GM12801 (cell line): ENCODE measurements around the gene BTAF1.

ENCODE experiments used
- CTCF ChIP-seq: IDR thresholded peaks from one replicate; pipeline ENCODE4 v1.5.1; 2011; ENCODE audit warnings: control low read depth; ENCODE audit not compliant: insufficient read length; ENCODE audit errors: extremely low read depth

The BTAF1 gene

GRCh38 chr10:91992031-91992430 lies 68.5 kb downstream of the BTAF1 start:
- no peak for TF ChIP-seq CTCF

- no peak for TF ChIP-seq CTCF
Measured at GRCh38 chr10:91996266-91996665, 72.7 kb downstream of the BTAF1 start.

- TF ChIP-seq CTCF = no peak
Measured at GRCh38 chr10:92001581-92001980, 78.0 kb downstream of the BTAF1 start.

- TF ChIP-seq CTCF = no peak
Measured at GRCh38 chr10:92001995-92002394, 78.4 kb downstream of the BTAF1 start.

- no peak for TF ChIP-seq CTCF
Measured at GRCh38 chr10:92003258-92003657, 79.7 kb downstream of the BTAF1 start.

- no peak for TF ChIP-seq CTCF
Measured at GRCh38 chr10:92005978-92006377, 82.4 kb downstream of the BTAF1 start.

GRCh38 chr10:92009445-92009844 lies 85.9 kb downstream of the BTAF1 start:
- no peak for TF ChIP-seq CTCF
